Stomach (tissue), 9 donors: ENCODE measurements around the gene TM4SF4. TPM values are rescaled to one million over a fixed set of nuclear protein-coding genes. Genes with fewer than 3 reads are reported as not detected.

Source experiments
- DNase-seq, 2 donors: peaks; one replicate each; pipeline versions ENCODE4 v3.0.0 to v3.0.0-alpha.2; 2013 to 2019
- H3K27ac ChIP-seq, 5 donors: fragments of 200-600 bp in 4 of 5; sonication (generic) in 4 of 5; one replicate each; pipeline ENCODE4 v1.5.1; 2013 to 2019; ENCODE audit warnings: mild to moderate bottlenecking in 1 of 5, moderate library complexity in 1 of 5
- H3K27me3 ChIP-seq, 3 donors: fragments of 200-600 bp; sonication (generic); one replicate each; pipeline ENCODE4 v1.5.1; 2017 to 2019; ENCODE audit warnings: mixed run types in 1 of 3
- H3K36me3 ChIP-seq, 4 donors: fragments of 200-600 bp; sonication (generic); 1 replicate in 3 of 4; 2 replicates in 1 of 4; pipeline ENCODE4 v1.5.1; 2016 to 2019
- H3K4me1 ChIP-seq, 4 donors: fragments of 200-600 bp; sonication (generic); one replicate each; pipeline ENCODE4 v1.5.1; 2016 to 2019
- H3K4me3 ChIP-seq, 4 donors: fragments of 200-600 bp; sonication (generic) in 3 of 4; one replicate each; pipeline ENCODE4 v1.5.1; 2016 to 2019; ENCODE audit warnings: mild to moderate bottlenecking in 1 of 4
- H3K9me3 ChIP-seq, 4 donors: fragments of 200-600 bp; sonication (generic); one replicate each; pipeline ENCODE4 v1.5.1; 2016 to 2019
- EP300 ChIP-seq: sonication (generic); formaldehyde crosslinking; IDR thresholded peaks from one replicate; pipeline ENCODE4 v1.6.1; 2017; ENCODE audit warnings: antibody characterized with exemption
- POLR2A ChIP-seq, 4 donors: fragments of 450-650 bp; IDR thresholded peaks; one replicate each; pipeline ENCODE4 v1.6.1; 2016; ENCODE audit warnings: antibody characterized with exemption in 4 of 4, control low read depth in 2 of 4, mild to moderate bottlenecking in 1 of 4, moderate library complexity in 1 of 4
- POLR2AphosphoS5 ChIP-seq, 3 donors: sonication (generic); formaldehyde crosslinking; IDR thresholded peaks; one replicate each; pipeline ENCODE4 v1.6.1; 2016; ENCODE audit warnings: antibody characterized with exemption in 3 of 3
- WGBS, 5 donors: extraction: QIAGEN DNeasy Blood & Tissue Kit in 3 of 5; methylation state at CpG; one replicate each; pipeline versions ENCODE4 v1.1.5 to v1.1.7; 2013 to 2018; 5-methylcytosine and 5-hydroxymethylcytosine counted together
- intact Hi-C: fragments of 100-400 bp; cut with DNase I; formaldehyde crosslinking; loops from one replicate; pipeline ENCODE4 v1.15.1; 2023; ENCODE audit warnings: low total_unique reads
- polyA plus RNA-seq, 3 donors: library from polyadenylated mRNA; stranded (reverse); fragments of 200-250 nt; gene quantifications; one replicate each; pipeline ENCODE4 v1.2.3, GENCODE V29; 2013
- total RNA-seq, 5 donors: library from RNA; depleted of rRNA; stranded (reverse); fragments of >200 nt; gene quantifications; one replicate each; pipeline versions ENCODE4 v1.1.0 to v1.2.3, GENCODE V29; 2014 to 2016
- TF ChIP-seq, protein P1 (sequence below), 7 experiments: fragments of 450-650 bp in 4 of 7; fragments of 200-600 bp in 3 of 7; sonication (generic) in 3 of 7; IDR thresholded peaks; one replicate each; pipeline ENCODE4 v1.5.1; 2016 to 2019; ENCODE audit warnings: antibody characterized with exemption in 7 of 7, control low read depth in 2 of 7, mild to moderate bottlenecking in 1 of 7
- donor health status: healthy with polysubstance abuse.
- donor health status: Bipolar disorder and iron deficiency.
- donor health status: healthy.

TM4SF4 gene
- total and polyA plus RNA-seq, 8 donors, result 1.4 to 40.8 (median 9.9) TPM; not detected in 1

DNA sequence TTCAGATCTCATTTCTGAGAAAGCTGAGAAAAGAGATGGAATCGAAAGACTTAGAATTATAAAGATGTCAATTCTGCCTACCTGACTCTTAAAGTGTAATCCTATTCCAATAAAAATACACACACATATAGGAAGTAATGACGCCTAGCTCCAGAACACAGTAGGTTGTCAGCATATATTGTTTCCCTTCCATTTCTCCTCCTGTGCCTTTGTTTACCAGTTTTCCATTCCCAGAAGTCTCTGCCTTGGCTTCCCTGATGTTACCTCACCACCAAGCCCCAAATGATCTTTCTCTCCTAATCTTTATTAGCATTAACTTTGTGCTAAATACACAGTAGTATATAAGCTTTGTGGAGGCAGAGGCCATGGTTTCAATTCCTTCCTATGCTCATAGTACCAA is 40.0 kb downstream of the TM4SF4 start:
- 84 to 93% (median 88%) methylated on average over 2 of the region's 2 CpGs for WGBS, 5 donors
- intact Hi-C loops, result loop anchor here (5.0 kb wide), 1 partner anchor 203 kb away; no protein-coding TSS in a partner anchor
- DNase-seq, result no peak
- TF ChIP-seq POLR2AphosphoS5 (IDR thresholded peaks at IDR 0.05) (no peak), POLR2A (IDR thresholded peaks at IDR 0.05) (no peak), EP300 (no peak)
- TF ChIP-seq, protein P1, sequence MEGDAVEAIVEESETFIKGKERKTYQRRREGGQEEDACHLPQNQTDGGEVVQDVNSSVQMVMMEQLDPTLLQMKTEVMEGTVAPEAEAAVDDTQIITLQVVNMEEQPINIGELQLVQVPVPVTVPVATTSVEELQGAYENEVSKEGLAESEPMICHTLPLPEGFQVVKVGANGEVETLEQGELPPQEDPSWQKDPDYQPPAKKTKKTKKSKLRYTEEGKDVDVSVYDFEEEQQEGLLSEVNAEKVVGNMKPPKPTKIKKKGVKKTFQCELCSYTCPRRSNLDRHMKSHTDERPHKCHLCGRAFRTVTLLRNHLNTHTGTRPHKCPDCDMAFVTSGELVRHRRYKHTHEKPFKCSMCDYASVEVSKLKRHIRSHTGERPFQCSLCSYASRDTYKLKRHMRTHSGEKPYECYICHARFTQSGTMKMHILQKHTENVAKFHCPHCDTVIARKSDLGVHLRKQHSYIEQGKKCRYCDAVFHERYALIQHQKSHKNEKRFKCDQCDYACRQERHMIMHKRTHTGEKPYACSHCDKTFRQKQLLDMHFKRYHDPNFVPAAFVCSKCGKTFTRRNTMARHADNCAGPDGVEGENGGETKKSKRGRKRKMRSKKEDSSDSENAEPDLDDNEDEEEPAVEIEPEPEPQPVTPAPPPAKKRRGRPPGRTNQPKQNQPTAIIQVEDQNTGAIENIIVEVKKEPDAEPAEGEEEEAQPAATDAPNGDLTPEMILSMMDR (IDR thresholded peaks at IDR 0.05), result no peak
- Histone ChIP-seq H3K27me3 (no peaks in the 10 kb centered on the region), H3K9me3 (no peaks in the 10 kb centered on the region), H3K36me3 (peaks cover 0 to 13% (median 8%) of the 10 kb centered on the region in 4 donors), H3K4me3 (no peak overlapping the region), H3K27ac (no peak overlapping the region), H3K4me1 (peaks cover 0 to 28% (median 9%) of the 10 kb centered on the region in 4 donors)

DNA sequence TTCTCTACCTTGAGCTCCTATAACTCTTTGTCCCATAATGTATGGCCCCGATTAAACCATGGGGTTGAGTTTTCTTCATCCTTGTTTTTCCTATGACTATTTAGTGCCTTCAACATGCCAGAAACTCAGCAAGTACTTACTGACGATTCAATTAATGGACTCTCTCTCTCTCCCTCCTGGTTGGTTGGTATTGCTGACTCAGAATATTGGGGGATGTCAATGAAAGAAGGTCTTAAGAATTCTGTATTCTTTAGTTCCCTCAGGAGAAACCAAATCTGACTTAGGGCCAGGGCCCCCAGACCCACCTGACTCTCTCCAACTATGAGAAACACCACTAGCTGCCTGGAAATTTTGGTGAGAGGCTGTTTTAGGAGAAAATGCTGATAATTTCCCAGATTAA is 40.8 kb downstream of the TM4SF4 start:
- DNase-seq, result no peak
- no peak overlapping the region for H3K4me3 ChIP-seq
- no peaks in the 10 kb centered on the region for H3K27me3 ChIP-seq
- intact Hi-C loops, result no loop called here
- H3K9me3 ChIP-seq, result no peaks in the 10 kb centered on the region
- no peak overlapping the region for H3K27ac ChIP-seq
- H3K36me3 ChIP-seq, result peaks cover 0 to 19% (median 16%) of the 10 kb centered on the region in 4 donors
- whole genome bisulfite sequencing, 5 donors, result 90 to 92% (median 91%) methylated on average over 2 of the region's 2 CpGs
- TF ChIP-seq POLR2A (IDR thresholded peaks at IDR 0.05) (no peak), EP300 (no peak), POLR2AphosphoS5 (IDR thresholded peaks at IDR 0.05) (no peak)
- TF ChIP-seq, protein P1 (IDR thresholded peaks at IDR 0.05), result no peak
- H3K4me1 ChIP-seq, result peaks cover 0 to 24% (median 9%) of the 10 kb centered on the region in 4 donors

DNA sequence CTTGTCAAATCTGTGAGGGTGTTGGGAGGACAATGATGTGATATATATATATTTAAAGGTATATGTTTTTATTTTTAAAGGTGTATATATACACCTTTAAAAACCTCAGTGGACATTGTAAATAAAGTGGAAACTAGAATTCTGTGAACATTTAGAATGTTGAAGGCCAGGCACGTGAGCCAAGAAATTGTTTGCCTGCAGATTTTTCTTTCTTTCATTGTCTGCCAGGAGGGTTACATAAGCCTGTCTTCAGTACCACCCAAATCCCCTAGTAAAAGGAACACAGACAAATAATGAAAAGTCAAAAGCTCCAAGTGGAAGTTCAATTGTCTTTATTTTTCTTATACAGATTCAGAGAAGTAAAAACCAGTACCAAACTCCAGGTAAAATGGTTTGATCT is 42.4 kb downstream of the TM4SF4 start:
- TF ChIP-seq, protein P1 (IDR thresholded peaks at IDR 0.05), result no peak
- no peak for TF ChIP-seq POLR2A (IDR thresholded peaks at IDR 0.05)
- TF ChIP-seq POLR2AphosphoS5 (IDR thresholded peaks at IDR 0.05), result no peak
- TF ChIP-seq EP300, result no peak
- intact Hi-C loops, result no loop called here
- H3K4me3 ChIP-seq, result no peak overlapping the region
- H3K36me3 ChIP-seq, result peaks cover 0 to 29% (median 24%) of the 10 kb centered on the region in 4 donors
- no peak overlapping the region for H3K27ac ChIP-seq
- H3K4me1 ChIP-seq, result peaks cover 0 to 17% (median 7%) of the 10 kb centered on the region in 4 donors
- 18 to 39% (median 32%) methylated on average over 1 of the region's 1 CpG for WGBS, 5 donors
- no peaks in the 10 kb centered on the region for H3K9me3 ChIP-seq
- no peak for DNase-seq
- H3K27me3 ChIP-seq, result no peaks in the 10 kb centered on the region

DNA sequence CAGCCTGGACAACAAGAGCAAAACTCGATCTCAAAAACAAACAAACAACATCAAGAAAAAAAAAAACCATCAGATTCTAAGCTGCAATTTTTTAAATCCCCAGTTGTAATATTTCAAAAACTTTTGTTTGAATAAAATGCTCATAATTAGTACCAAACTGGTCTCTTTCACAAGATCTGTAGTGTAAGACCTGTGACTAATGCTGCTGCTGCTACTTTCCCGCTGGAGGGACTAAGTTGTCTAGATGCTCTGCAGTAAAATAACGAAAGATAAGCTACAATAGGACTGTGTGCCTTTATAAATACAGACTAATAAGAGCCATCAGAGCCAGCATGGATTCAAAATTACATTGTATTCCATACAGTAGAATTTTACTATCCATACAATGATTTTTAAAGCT is 45.4 kb downstream of the TM4SF4 start:
- Histone ChIP-seq H3K36me3 (peaks cover 7 to 44% (median 41%) of the 10 kb centered on the region in 4 donors), H3K27me3 (no peaks in the 10 kb centered on the region), H3K4me3 (no peak overlapping the region), H3K4me1 (peaks cover 0 to 8% (median 3%) of the 10 kb centered on the region in 4 donors), H3K27ac (no peak overlapping the region), H3K9me3 (no peaks in the 10 kb centered on the region)
- DNase-seq, result no peak
- 74 to 91% (median 82%) methylated on average over 3 of the region's 3 CpGs for WGBS, 5 donors
- intact Hi-C loops, result no loop called here
- TF ChIP-seq EP300 (no peak), POLR2AphosphoS5 (IDR thresholded peaks at IDR 0.05) (no peak), POLR2A (IDR thresholded peaks at IDR 0.05) (no peak)
- TF ChIP-seq, protein P1 (IDR thresholded peaks at IDR 0.05), result no peak
